Measurements from ENCODE around the gene AFAP1.

GRCh38 chr4:7821245-7822136 lies 118.2 kb downstream of the AFAP1 start:
- TF ChIP-seq YY1 (IDR thresholded peaks at IDR 0.05; ENCODE audit: insufficient read depth, insufficient read length) (no peak), SUZ12 (IDR thresholded peaks at IDR 0.05; ENCODE audit: extremely low read depth, insufficient read depth, insufficient read length) (no peak)
